ENCODE data around the gene XXYLT1.

DNA sequence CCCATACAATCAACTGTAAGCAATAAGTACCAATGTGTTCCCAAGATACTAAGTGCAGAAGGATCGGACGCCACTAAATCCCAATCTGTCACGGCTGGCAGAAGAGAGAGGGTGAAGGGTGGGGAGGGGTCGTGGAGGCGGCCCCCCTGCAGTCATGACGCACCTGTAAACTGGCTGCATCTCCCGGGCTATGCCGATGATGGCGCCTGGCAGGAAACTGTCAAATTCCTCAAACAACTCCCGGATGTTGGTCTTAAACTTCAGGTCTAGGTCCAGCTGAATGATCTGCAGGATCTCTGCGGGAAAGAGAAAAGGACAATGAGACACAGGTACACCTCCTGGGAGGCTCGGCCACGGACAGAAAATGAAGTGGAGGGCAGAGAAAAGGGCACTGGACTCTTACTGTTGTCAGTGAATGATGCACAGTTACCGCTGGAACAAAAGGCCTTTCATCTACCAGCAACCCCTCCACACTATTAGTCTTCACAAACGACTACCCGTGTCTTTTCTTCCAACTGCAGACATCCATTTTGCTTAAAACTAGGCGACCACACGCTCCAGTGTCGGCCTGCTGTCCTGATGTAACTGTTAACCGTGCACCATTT is 114.6 kb downstream of the XXYLT1 start:
- TF ChIP-seq RFX5 (IDR thresholded peaks at IDR 0.05; ENCODE audit: low read depth, low read length) (no peak), JUND (IDR thresholded peaks at IDR 0.05; ENCODE audit: low read depth, low read length) (no peak), TAF1 (IDR thresholded peaks at IDR 0.05; ENCODE audit: borderline replicate concordance, low read depth, low read length) (no peak), CEBPB (IDR thresholded peaks at IDR 0.05; ENCODE audit: borderline replicate concordance in 1 of 2, low read depth in 2 of 2, low read length in 2 of 2) (no peak), RELA (IDR thresholded peaks at IDR 0.05; ENCODE audit: borderline replicate concordance, partially characterized antibody) (no peak)
- TF ChIP-seq, protein P1, sequence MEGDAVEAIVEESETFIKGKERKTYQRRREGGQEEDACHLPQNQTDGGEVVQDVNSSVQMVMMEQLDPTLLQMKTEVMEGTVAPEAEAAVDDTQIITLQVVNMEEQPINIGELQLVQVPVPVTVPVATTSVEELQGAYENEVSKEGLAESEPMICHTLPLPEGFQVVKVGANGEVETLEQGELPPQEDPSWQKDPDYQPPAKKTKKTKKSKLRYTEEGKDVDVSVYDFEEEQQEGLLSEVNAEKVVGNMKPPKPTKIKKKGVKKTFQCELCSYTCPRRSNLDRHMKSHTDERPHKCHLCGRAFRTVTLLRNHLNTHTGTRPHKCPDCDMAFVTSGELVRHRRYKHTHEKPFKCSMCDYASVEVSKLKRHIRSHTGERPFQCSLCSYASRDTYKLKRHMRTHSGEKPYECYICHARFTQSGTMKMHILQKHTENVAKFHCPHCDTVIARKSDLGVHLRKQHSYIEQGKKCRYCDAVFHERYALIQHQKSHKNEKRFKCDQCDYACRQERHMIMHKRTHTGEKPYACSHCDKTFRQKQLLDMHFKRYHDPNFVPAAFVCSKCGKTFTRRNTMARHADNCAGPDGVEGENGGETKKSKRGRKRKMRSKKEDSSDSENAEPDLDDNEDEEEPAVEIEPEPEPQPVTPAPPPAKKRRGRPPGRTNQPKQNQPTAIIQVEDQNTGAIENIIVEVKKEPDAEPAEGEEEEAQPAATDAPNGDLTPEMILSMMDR (IDR thresholded peaks at IDR 0.05 in 2 of 3, conservative IDR thresholded peaks at IDR 0.05 in 1 of 3; ENCODE audit: control insufficient read depth in 2 of 3, extremely low read depth in 1 of 3, insufficient read depth in 1 of 3, low read depth in 3 of 3, low read length in 3 of 3): no peak
- TF ChIP-seq, protein P2, sequence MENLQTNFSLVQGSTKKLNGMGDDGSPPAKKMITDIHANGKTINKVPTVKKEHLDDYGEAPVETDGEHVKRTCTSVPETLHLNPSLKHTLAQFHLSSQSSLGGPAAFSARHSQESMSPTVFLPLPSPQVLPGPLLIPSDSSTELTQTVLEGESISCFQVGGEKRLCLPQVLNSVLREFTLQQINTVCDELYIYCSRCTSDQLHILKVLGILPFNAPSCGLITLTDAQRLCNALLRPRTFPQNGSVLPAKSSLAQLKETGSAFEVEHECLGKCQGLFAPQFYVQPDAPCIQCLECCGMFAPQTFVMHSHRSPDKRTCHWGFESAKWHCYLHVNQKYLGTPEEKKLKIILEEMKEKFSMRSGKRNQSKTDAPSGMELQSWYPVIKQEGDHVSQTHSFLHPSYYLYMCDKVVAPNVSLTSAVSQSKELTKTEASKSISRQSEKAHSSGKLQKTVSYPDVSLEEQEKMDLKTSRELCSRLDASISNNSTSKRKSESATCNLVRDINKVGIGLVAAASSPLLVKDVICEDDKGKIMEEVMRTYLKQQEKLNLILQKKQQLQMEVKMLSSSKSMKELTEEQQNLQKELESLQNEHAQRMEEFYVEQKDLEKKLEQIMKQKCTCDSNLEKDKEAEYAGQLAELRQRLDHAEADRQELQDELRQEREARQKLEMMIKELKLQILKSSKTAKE (IDR thresholded peaks at IDR 0.05; ENCODE audit: low read depth, poor library complexity, severe bottlenecking): no peak
- TF ChIP-seq, protein P3, sequence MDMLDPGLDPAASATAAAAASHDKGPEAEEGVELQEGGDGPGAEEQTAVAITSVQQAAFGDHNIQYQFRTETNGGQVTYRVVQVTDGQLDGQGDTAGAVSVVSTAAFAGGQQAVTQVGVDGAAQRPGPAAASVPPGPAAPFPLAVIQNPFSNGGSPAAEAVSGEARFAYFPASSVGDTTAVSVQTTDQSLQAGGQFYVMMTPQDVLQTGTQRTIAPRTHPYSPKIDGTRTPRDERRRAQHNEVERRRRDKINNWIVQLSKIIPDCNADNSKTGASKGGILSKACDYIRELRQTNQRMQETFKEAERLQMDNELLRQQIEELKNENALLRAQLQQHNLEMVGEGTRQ (IDR thresholded peaks at IDR 0.05; ENCODE audit: borderline replicate concordance, low read depth, low read length): no peak
